Panc1 (cell line): ENCODE measurements around the gene CYSRT1.

Source experiments
- CTCF ChIP-seq: fragments of 450-650 bp; IDR thresholded peaks from 2 replicates; pipeline ENCODE4 v1.5.1; 2017; ENCODE audit warnings: mild to moderate bottlenecking
- SIN3A ChIP-seq: IDR thresholded peaks from 2 replicates; pipeline ENCODE4 v1.6.1; 2012; ENCODE audit warnings: low read depth, mild to moderate bottlenecking, low read length, moderate library complexity, borderline replicate concordance; ENCODE audit not compliant: insufficient read depth
- TCF7L2 ChIP-seq: IDR thresholded peaks from 2 replicates; pipeline ENCODE4 v1.6.1; 2011; ENCODE audit warnings: mild to moderate bottlenecking, low read depth, low read length, inconsistent platforms

- TF ChIP-seq SIN3A: peak; percentile 92; the same call in 1 of the 2 replicates
- no peak for TF ChIP-seq CTCF
- no peak for TF ChIP-seq TCF7L2
Measured at GRCh38 chr9:137200311-137201204, 24.4 kb upstream of the CYSRT1 start, which contains the start of gene TPRN.
